Smooth muscle cell (in vitro differentiated cells): ENCODE results near the gene YTHDC1. TPM values are rescaled to one million over a fixed set of nuclear protein-coding genes. Genes with fewer than 3 reads are reported as not detected.
A peak's percentile ranks its signal among the peaks of the same experiment; 100 is the strongest.

Experiments
- DNase-seq: peaks from one replicate; lab custom pipeline; 2025; ENCODE audit not compliant: unreplicated experiment; lab: John Stamatoyannopoulos, UW
- H2AFZ ChIP-seq: fragments of 200-600 bp; sonication (generic); 2 replicates; pipeline ENCODE4 v1.6.0; 2016; ENCODE audit warnings: antibody characterized with exemption, low read depth, mild to moderate bottlenecking
- H3F3A ChIP-seq: fragments of 200-600 bp; sonication (generic); 2 replicates; pipeline ENCODE4 v1.6.0; 2017; ENCODE audit warnings: antibody characterized with exemption, low read depth
- H3K27ac ChIP-seq: fragments of 200-600 bp; sonication (generic); 2 replicates; pipeline ENCODE4 v1.5.1; 2016; ENCODE audit warnings: low read depth, mild to moderate bottlenecking
- H3K27me3 ChIP-seq: fragments of 200-600 bp; sonication (generic); 2 replicates; pipeline ENCODE4 v1.6.1; 2016; ENCODE audit warnings: low read depth, mild to moderate bottlenecking
- H3K36me3 ChIP-seq: fragments of 200-600 bp; sonication (generic); 2 replicates; pipeline ENCODE4 v1.5.1; 2016; ENCODE audit warnings: low read depth
- H3K4me1 ChIP-seq: fragments of 200-600 bp; sonication (generic); 2 replicates; pipeline ENCODE4 v1.5.1; 2016; ENCODE audit warnings: low read depth
- H3K4me2 ChIP-seq: fragments of 200-600 bp; sonication (generic); 2 replicates; pipeline ENCODE4 v1.6.0; 2016; ENCODE audit warnings: mild to moderate bottlenecking
- H3K4me3 ChIP-seq: fragments of 200-600 bp; sonication (generic); 2 replicates; pipeline ENCODE4 v1.5.1; 2016; ENCODE audit warnings: mild to moderate bottlenecking
- H3K79me2 ChIP-seq: fragments of 200-600 bp; sonication (generic); 2 replicates; pipeline ENCODE4 v1.6.0; 2016; ENCODE audit warnings: low read depth, mild to moderate bottlenecking
- H3K9ac ChIP-seq: fragments of 200-600 bp; sonication (generic); 2 replicates; pipeline ENCODE4 v1.6.0; 2016; ENCODE audit warnings: low read depth
- H3K9me3 ChIP-seq: fragments of 200-600 bp; sonication (generic); replicated peaks from 2 replicates; pipeline ENCODE4 v1.5.1; 2016; ENCODE audit warnings: low read depth
- H4K20me1 ChIP-seq: fragments of 200-600 bp; sonication (generic); 2 replicates; pipeline ENCODE4 v1.6.0; 2016; ENCODE audit warnings: low read depth
- CTCF ChIP-seq: fragments of 200-600 bp; sonication (generic); IDR thresholded peaks from 2 replicates; pipeline ENCODE4 v1.5.1; 2017; ENCODE audit warnings: borderline replicate concordance, mild to moderate bottlenecking, antibody characterized with exemption; ENCODE audit not compliant: insufficient read depth, poor library complexity, severe bottlenecking
- WGBS: methylation state at CpG from one replicate; pipeline ENCODE4 v1.1.7; 2016; ENCODE audit warnings: low lambda C conversion rate; 5-methylcytosine and 5-hydroxymethylcytosine counted together
- polyA plus RNA-seq: library from polyadenylated mRNA; unstranded; fragments of >200 nt; fragmentation: Nextera tagmentation; extraction: Ambion mirVana; gene quantifications from 2 replicates; pipeline ENCODE4 v1.2.1, GENCODE V29; 2016
- total RNA-seq: library from RNA; depleted of rRNA; stranded (reverse); fragments of >200 nt; gene quantifications from 2 replicates; pipeline ENCODE4 v1.2.3, GENCODE V29; 2014

Gene YTHDC1
- total and polyA plus RNA-seq, 2 experiments from 2014 or later: 34.3 to 59.1 TPM

DNA sequence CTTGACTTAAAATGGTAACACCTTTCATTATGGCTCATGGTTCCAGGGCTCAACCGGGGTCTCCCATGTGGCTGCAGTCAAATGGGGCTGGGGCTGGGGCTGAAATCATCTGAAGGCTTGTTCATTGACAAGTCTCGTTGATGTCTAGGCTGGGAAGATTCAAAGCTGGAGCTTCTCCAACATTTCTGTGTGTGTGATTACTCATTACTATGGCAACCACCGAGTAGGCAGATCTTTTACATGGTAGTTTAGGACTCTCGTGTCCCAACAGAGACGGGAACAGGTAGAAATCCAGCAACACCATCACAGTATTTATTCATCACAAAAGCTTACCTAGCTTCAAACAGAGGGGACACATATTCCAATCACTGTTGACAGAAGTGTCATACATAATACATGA lies 7.8 kb downstream of the YTHDC1 start:
- H3K9ac ChIP-seq: peak overlapping the region; percentile 27
- WGBS: 32% methylated on average over 5 of the region's 5 CpGs
- H3K79me2 ChIP-seq: peaks cover 100% of the 10 kb centered on the region
- no peaks in the 10 kb centered on the region for H3F3A ChIP-seq
- peak overlapping the region; percentile 17 for H3K4me2 ChIP-seq
- H3K36me3 ChIP-seq: no peaks in the 10 kb centered on the region
- H2AFZ ChIP-seq: no peak overlapping the region
- H4K20me1 ChIP-seq: peaks cover 100% of the 10 kb centered on the region
- no peak for TF ChIP-seq CTCF
- H3K9me3 ChIP-seq: no peaks in the 10 kb centered on the region
- peaks cover under 1% of the 10 kb centered on the region for H3K4me1 ChIP-seq
- H3K27ac ChIP-seq: peak overlapping the region; percentile 73
- no peak overlapping the region for H3K4me3 ChIP-seq
- DNase-seq: no peak
- H3K27me3 ChIP-seq: no peaks in the 10 kb centered on the region

DNA sequence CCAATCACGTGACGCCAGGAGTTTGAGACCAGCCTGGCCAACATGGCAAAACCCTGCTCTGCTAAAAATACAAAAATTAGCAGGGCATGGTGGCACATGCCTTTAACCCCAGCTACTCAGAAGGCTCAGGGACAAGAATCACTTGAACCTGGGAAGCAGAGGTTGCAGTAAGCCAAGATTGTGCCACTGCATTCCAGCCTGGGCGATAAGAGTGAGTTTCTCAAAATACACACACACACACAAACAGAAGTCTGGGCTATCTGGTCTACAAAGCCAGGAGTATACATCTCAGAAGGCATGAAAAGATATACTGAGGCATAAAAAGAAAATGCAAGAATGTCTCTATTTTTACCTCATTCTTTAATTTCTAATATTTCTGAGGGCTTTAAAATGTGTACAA lies 11.3 kb downstream of the YTHDC1 start:
- 76% methylated on average over 3 of the region's 3 CpGs for WGBS
- DNase-seq: no peak
- no peaks in the 10 kb centered on the region for H3K4me1 ChIP-seq
- H3K79me2 ChIP-seq: peaks cover 97% of the 10 kb centered on the region
- no peak overlapping the region for H3K4me2 ChIP-seq
- peaks cover 95% of the 10 kb centered on the region for H4K20me1 ChIP-seq
- H3F3A ChIP-seq: no peaks in the 10 kb centered on the region
- no peak for TF ChIP-seq CTCF
- no peaks in the 10 kb centered on the region for H3K9me3 ChIP-seq
- no peak overlapping the region for H2AFZ ChIP-seq
- no peak overlapping the region for H3K4me3 ChIP-seq
- peaks cover 14% of the 10 kb centered on the region for H3K36me3 ChIP-seq
- H3K9ac ChIP-seq: no peak overlapping the region
- peak overlapping the region; percentile 73 for H3K27ac ChIP-seq
- no peaks in the 10 kb centered on the region for H3K27me3 ChIP-seq

GRCh38 chr4:68337522-68337921 lies 12.4 kb downstream of the YTHDC1 start:
- DNase-seq: no peak
- Histone ChIP-seq H3K79me2 (peaks cover 91% of the 10 kb centered on the region), H3K36me3 (peaks cover 18% of the 10 kb centered on the region), H3K27ac (peak overlapping the region; percentile 10), H3K4me3 (no peak overlapping the region), H4K20me1 (peaks cover 95% of the 10 kb centered on the region), H3K9ac (no peak overlapping the region), H2AFZ (no peak overlapping the region), H3K27me3 (no peaks in the 10 kb centered on the region), H3K9me3 (no peaks in the 10 kb centered on the region), H3K4me1 (no peaks in the 10 kb centered on the region), H3F3A (no peaks in the 10 kb centered on the region), H3K4me2 (no peak overlapping the region)
- TF ChIP-seq CTCF: no peak
- 98% methylated on average over 7 of the region's 7 CpGs for WGBS

GRCh38 chr4:68337004-68337403 lies 12.9 kb downstream of the YTHDC1 start:
- WGBS: 92% methylated on average over 1 of the region's 1 CpG
- DNase-seq: no peak
- Histone ChIP-seq H3K36me3 (peaks cover 23% of the 10 kb centered on the region), H3K4me3 (no peak overlapping the region), H3K27me3 (no peaks in the 10 kb centered on the region), H3K4me2 (no peak overlapping the region), H3K79me2 (peaks cover 91% of the 10 kb centered on the region), H3K27ac (peak overlapping the region; percentile 10), H2AFZ (no peak overlapping the region), H4K20me1 (peaks cover 95% of the 10 kb centered on the region), H3K9me3 (no peaks in the 10 kb centered on the region), H3K9ac (no peak overlapping the region), H3F3A (no peaks in the 10 kb centered on the region), H3K4me1 (no peaks in the 10 kb centered on the region)
- no peak for TF ChIP-seq CTCF
